Measurements from ENCODE around the gene TMCC3. TPM values are rescaled to one million over a fixed set of nuclear protein-coding genes. Genes with fewer than 3 reads are reported as not detected.
A peak's percentile ranks its signal among the peaks of the same experiment; 100 is the strongest.

TMCC3 gene
- total RNA-seq, 2 experiments from 2014 or later: 1.0 to 1.2 TPM

GRCh38 chr12:94679554-94680195 lies 29.3 kb upstream of the TMCC3 start:
- Mint-ChIP-seq H3K36me3 (ENCODE audit: low read depth) (no peaks in the 10 kb centered on the region), H3K4me1 (peaks cover 21% of the 10 kb centered on the region), H3K4me3 (no peak overlapping the region), H3K9me3 (no peaks in the 10 kb centered on the region), H3K27ac (no peak overlapping the region), H3K27me3 (peaks cover 12% of the 10 kb centered on the region)
- no peak for DNase-seq
- CTCF ChIA-PET: interaction anchor here (1.4 kb wide), 1 partner anchor 11 kb away, joined by 3 read pairs; no protein-coding TSS in a partner anchor
- POLR2A ChIA-PET: no interaction called here

DNA sequence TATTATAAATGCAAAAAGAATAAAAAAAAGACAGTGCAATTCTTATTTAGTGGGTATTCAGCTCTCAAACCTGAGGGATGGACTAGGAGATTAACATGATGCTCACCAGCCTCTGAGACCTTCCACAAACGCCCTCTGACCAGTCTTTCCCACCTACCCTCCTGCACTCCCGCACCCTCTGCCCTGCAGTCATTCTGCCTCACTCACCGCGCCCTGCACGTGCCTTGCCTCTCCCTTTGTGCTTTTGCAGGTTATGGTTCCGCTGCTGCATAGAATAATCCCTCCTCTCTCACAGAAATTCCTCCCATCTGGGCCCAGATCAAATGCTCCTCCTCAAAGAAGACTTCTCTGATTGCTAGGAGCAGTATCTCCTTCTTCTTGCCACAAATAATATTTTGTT lies 28.5 kb upstream of the TMCC3 start:
- no peaks in the 10 kb centered on the region for H3K9me3 Mint-ChIP-seq
- peaks cover 22% of the 10 kb centered on the region for H3K4me1 Mint-ChIP-seq
- H3K27ac Mint-ChIP-seq: no peak overlapping the region
- H3K27me3 Mint-ChIP-seq: peaks cover 13% of the 10 kb centered on the region
- ChIA-PET POLR2A (no interaction called here), CTCF (interaction anchor here (1.4 kb wide), 1 partner anchor 11 kb away, joined by 3 read pairs; no protein-coding TSS in a partner anchor)
- H3K4me3 Mint-ChIP-seq: no peak overlapping the region
- DNase-seq: no peak
- H3K36me3 Mint-ChIP-seq (ENCODE audit: low read depth): no peaks in the 10 kb centered on the region

DNA sequence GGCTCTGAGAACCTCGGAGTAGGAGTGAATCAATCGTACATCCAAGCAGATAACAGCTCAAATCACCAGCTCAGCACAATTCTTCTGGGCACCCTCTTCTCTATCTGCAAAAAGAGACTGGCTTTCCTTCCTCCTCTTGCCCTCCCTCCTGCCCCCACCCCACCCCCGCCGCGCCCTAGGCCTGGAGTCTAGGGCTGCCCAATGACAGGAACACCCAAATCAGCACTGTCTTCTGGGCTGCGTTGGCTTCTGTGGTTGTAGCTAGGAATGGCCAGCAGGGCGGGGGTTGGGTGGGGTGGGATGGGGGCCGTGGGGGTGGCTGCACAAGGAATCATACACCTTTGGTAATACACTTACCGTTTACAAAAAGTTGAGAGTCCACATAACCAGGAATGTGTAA lies 28.0 kb upstream of the TMCC3 start:
- ChIA-PET POLR2A (no interaction called here), CTCF (no interaction called here)
- Mint-ChIP-seq H3K27me3 (peaks cover 12% of the 10 kb centered on the region), H3K9me3 (no peaks in the 10 kb centered on the region), H3K36me3 (ENCODE audit: low read depth) (no peaks in the 10 kb centered on the region), H3K4me1 (peaks cover 22% of the 10 kb centered on the region), H3K27ac (no peak overlapping the region), H3K4me3 (no peak overlapping the region)
- no peak for DNase-seq

DNA sequence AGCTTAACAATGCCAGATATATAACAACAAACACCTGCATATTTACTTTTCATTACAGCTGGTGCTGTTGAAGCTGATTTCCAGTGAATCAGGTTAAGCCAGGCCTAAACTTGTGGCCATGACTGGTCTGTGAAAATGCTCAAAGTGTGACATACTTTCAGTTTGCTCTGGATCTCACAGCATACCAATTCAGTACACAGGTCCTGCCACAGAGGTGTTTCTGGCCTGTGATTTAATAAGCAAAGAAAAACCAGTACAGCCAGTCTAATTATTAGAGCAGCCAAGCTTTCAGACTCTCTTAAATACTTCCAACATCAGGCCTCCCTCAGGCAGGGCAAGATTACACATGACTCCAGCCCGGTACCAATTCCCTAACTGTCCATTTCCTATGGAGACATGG lies 27.4 kb upstream of the TMCC3 start:
- ChIA-PET CTCF (no interaction called here), POLR2A (interaction anchor here (0.9 kb wide), 1 partner anchor 522 kb away, joined by 3 read pairs; no protein-coding TSS in a partner anchor)
- Mint-ChIP-seq H3K4me3 (no peak overlapping the region), H3K36me3 (ENCODE audit: low read depth) (no peaks in the 10 kb centered on the region), H3K27ac (no peak overlapping the region), H3K9me3 (no peaks in the 10 kb centered on the region), H3K27me3 (peaks cover 8% of the 10 kb centered on the region), H3K4me1 (peaks cover 22% of the 10 kb centered on the region)
- DNase-seq: no peak

DNA sequence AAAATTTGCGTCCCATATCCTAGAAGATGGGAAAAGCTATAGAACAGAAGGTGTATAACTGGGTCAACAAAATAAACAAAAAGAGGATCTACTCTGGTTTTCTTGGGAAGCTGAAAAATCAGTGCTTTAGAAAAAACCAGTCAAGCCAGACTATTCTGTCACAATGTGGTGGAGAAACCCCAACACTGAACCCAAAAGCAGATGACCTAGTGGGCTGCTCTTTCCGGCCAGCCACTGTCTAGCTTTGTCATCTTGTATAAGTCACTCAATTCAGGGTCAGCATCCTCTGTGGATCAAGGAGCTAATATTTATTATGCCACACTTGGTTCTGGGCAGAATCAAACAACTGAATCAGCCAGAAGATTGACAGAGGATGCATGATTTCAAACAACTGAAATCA lies 26.6 kb upstream of the TMCC3 start:
- Mint-ChIP-seq H3K4me1 (peaks cover 22% of the 10 kb centered on the region), H3K27ac (peak overlapping the region; percentile 75), H3K4me3 (no peak overlapping the region), H3K27me3 (peaks cover 11% of the 10 kb centered on the region), H3K9me3 (no peaks in the 10 kb centered on the region), H3K36me3 (ENCODE audit: low read depth) (no peaks in the 10 kb centered on the region)
- ChIA-PET CTCF (no interaction called here), POLR2A (interaction anchor here (0.6 to 0.9 kb wide), 2 partner anchors 327 to 522 kb away, joined by 3 to 4 read pairs; no protein-coding TSS in a partner anchor)
- DNase-seq: no peak

DNA sequence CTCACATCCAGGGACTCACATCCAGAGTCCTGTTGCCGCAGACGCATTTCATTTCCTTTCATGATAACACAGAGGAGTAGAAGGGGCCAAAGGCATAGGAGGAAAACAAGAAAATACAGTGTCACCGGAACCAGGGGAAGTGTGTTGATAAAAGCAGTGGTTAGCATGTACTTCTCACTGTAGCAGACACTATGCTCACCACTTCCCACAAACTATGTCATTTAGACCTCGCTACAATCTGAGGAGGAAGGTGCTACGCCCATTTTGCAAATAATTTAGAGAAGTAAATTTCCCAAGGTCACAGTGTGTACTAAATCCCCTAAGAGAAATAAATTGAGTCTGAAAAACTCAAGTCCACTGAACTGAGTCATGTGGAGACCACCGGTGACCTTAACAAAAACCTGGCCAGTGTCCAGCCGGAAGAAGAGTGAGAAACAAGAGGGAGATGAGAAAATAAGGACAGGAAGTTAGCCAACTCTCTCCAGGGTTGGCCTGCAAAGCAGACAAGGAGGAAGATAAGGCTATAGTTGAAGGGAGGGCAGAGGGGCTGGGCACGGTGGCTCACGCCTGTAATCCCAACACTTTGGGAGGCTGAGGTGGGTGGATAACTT lies 25.8 kb upstream of the TMCC3 start:
- H3K27me3 Mint-ChIP-seq: peaks cover 15% of the 10 kb centered on the region
- no peak overlapping the region for H3K4me3 Mint-ChIP-seq
- CTCF ChIA-PET: no interaction called here
- H3K27ac Mint-ChIP-seq: peak overlapping the region; percentile 75
- H3K9me3 Mint-ChIP-seq: no peaks in the 10 kb centered on the region
- H3K36me3 Mint-ChIP-seq (ENCODE audit: low read depth): no peaks in the 10 kb centered on the region
- POLR2A ChIA-PET: no interaction called here
- H3K4me1 Mint-ChIP-seq: peaks cover 22% of the 10 kb centered on the region
- peak; percentile 26 for DNase-seq

DNA sequence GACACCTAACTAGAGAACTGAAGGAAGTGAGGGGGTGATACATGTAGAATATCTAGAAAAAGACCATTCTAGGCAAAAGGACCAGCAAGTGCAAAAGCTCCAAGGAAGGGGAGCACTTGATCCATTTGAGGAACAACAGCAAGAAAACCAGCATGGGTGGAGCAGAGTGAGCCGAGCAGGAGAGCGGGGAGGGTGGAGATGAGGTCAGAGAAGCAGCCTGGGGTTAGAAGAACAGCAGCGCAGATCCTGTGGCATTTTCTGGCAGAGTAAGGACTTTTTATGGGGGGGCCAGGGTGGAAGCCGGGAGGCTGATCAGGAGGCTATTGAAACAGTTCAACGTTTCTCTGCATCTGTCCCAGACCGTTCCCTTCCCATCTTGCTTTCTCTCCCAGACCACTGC lies 24.5 kb upstream of the TMCC3 start:
- Mint-ChIP-seq H3K4me3 (no peak overlapping the region), H3K9me3 (no peaks in the 10 kb centered on the region), H3K27ac (no peak overlapping the region), H3K27me3 (peaks cover 19% of the 10 kb centered on the region), H3K4me1 (peaks cover 22% of the 10 kb centered on the region), H3K36me3 (ENCODE audit: low read depth) (no peaks in the 10 kb centered on the region)
- no peak for DNase-seq
- CTCF ChIA-PET: no interaction called here
- POLR2A ChIA-PET: no interaction called here

GRCh38 chr12:94674051-94674451 lies 23.7 kb upstream of the TMCC3 start:
- Mint-ChIP-seq H3K27ac (no peak overlapping the region), H3K4me1 (peaks cover 22% of the 10 kb centered on the region), H3K36me3 (ENCODE audit: low read depth) (no peaks in the 10 kb centered on the region), H3K9me3 (no peaks in the 10 kb centered on the region), H3K4me3 (no peak overlapping the region), H3K27me3 (peaks cover 20% of the 10 kb centered on the region)
- POLR2A ChIA-PET: no interaction called here
- no peak for DNase-seq
- CTCF ChIA-PET: no interaction called here

DNA sequence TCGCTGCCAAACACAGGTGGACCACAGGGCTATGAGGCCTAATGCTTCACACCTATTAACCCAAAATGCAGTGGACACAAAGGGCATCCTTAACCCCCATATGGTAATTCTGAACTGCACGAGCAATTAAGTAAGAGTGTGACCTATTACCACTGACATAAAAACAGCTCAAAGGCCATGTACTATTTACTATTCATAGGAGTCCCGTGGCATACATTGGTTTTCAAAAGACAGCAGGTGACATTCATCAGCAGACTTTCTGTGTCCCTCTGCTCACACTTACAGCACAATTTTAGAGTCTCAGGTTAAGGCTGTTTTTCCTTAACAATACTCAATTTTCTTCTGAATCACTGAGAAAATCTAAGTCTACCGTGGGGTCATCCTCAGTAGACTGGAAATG lies 23.1 kb upstream of the TMCC3 start:
- Mint-ChIP-seq H3K4me3 (no peak overlapping the region), H3K36me3 (ENCODE audit: low read depth) (no peaks in the 10 kb centered on the region), H3K27ac (no peak overlapping the region), H3K4me1 (peaks cover 22% of the 10 kb centered on the region), H3K27me3 (peaks cover 21% of the 10 kb centered on the region), H3K9me3 (no peaks in the 10 kb centered on the region)
- DNase-seq: no peak
- ChIA-PET CTCF (no interaction called here), POLR2A (interaction anchor here (0.5 kb wide), 1 partner anchor 59 kb away, joined by 3 read pairs; no protein-coding TSS in a partner anchor)

- Mint-ChIP-seq H3K4me1 (peaks cover 18% of the 10 kb centered on the region), H3K4me3 (no peak overlapping the region), H3K36me3 (ENCODE audit: low read depth) (no peaks in the 10 kb centered on the region), H3K27me3 (peaks cover 23% of the 10 kb centered on the region), H3K27ac (no peak overlapping the region), H3K9me3 (no peaks in the 10 kb centered on the region)
- ChIA-PET POLR2A (no interaction called here), CTCF (no interaction called here)
- DNase-seq: no peak
Measured at GRCh38 chr12:94671917-94672316, 21.6 kb upstream of the TMCC3 start.

GRCh38 chr12:94670898-94671297 lies 20.5 kb upstream of the TMCC3 start:
- no peak overlapping the region for H3K27ac Mint-ChIP-seq
- no peak overlapping the region for H3K4me3 Mint-ChIP-seq
- H3K27me3 Mint-ChIP-seq: peaks cover 23% of the 10 kb centered on the region
- no peaks in the 10 kb centered on the region for H3K9me3 Mint-ChIP-seq
- CTCF ChIA-PET: interaction anchor here (0.8 kb wide), 1 partner anchor 56 kb away, joined by 3 read pairs; no protein-coding TSS in a partner anchor
- POLR2A ChIA-PET: no interaction called here
- H3K36me3 Mint-ChIP-seq (ENCODE audit: low read depth): no peaks in the 10 kb centered on the region
- no peak for DNase-seq
- H3K4me1 Mint-ChIP-seq: peaks cover 8% of the 10 kb centered on the region

DNA sequence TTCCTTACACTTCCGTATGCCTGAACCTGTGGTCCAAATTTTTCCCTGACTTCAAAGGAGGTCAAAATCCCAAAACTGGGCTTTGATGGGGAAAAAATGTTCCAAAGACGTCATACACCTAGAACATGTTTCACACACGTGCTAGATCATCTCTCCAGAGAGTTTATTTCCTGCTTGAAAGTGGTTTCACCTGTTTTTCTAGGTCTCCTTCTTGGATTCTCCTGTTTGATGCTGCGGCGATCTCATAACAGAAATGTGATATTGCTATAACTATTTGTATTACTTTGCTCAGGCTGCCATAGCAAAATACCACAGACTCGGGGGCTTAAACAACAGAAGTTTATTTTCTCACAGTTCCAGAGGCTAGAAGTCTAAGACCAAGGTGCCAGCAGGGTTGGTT lies 19.7 kb upstream of the TMCC3 start:
- Mint-ChIP-seq H3K27me3 (peaks cover 24% of the 10 kb centered on the region), H3K9me3 (no peaks in the 10 kb centered on the region), H3K27ac (no peak overlapping the region), H3K36me3 (ENCODE audit: low read depth) (no peaks in the 10 kb centered on the region), H3K4me3 (no peak overlapping the region), H3K4me1 (peaks cover 4% of the 10 kb centered on the region)
- ChIA-PET POLR2A (no interaction called here), CTCF (interaction anchor here (0.6 kb wide), 1 partner anchor 98 kb away, joined by 3 read pairs; no protein-coding TSS in a partner anchor)
- DNase-seq: no peak

GRCh38 chr12:94667031-94667540 lies 16.7 kb upstream of the TMCC3 start:
- H3K27me3 Mint-ChIP-seq: peaks cover 18% of the 10 kb centered on the region
- ChIA-PET POLR2A (no interaction called here), CTCF (no interaction called here)
- no peaks in the 10 kb centered on the region for H3K36me3 Mint-ChIP-seq (ENCODE audit: low read depth)
- H3K4me3 Mint-ChIP-seq: no peak overlapping the region
- no peak overlapping the region for H3K27ac Mint-ChIP-seq
- H3K4me1 Mint-ChIP-seq: no peaks in the 10 kb centered on the region
- no peak for DNase-seq
- no peaks in the 10 kb centered on the region for H3K9me3 Mint-ChIP-seq

GRCh38 chr12:94666158-94666557 lies 15.8 kb upstream of the TMCC3 start:
- Mint-ChIP-seq H3K27me3 (peaks cover 16% of the 10 kb centered on the region), H3K9me3 (no peaks in the 10 kb centered on the region), H3K4me3 (no peak overlapping the region), H3K27ac (no peak overlapping the region), H3K36me3 (ENCODE audit: low read depth) (no peaks in the 10 kb centered on the region), H3K4me1 (no peaks in the 10 kb centered on the region)
- DNase-seq: no peak
- POLR2A ChIA-PET: no interaction called here
- CTCF ChIA-PET: interaction anchor here (1.0 kb wide), 1 partner anchor 63 kb away, joined by 3 read pairs; no protein-coding TSS in a partner anchor
